Kidney (tissue), 14 donors: ENCODE results near the gene FMO2. TPM values are rescaled to one million over a fixed set of nuclear protein-coding genes. Genes with fewer than 3 reads are reported as not detected.

Source experiments
- DNase-seq, 5 donors: peaks; one replicate each; pipeline ENCODE4 v3.0.0-alpha.2; 2013 to 2020
- FAIRE-seq: peaks from 2 replicates; lab custom pipeline; 2012; peaks lifted over from hg19 to GRCh38; lab: Jason Lieb, UNC
- H3K27ac ChIP-seq, 2 donors: one replicate each; pipeline ENCODE4 v1.7.0; 2013; ENCODE audit warnings: low read depth in 2 of 2, low read length in 2 of 2, inconsistent platforms in 1 of 2
- H3K27me3 ChIP-seq: one replicate; pipeline ENCODE4 v1.7.1; 2013; ENCODE audit warnings: low read length, inconsistent platforms; ENCODE audit not compliant: control insufficient read depth, insufficient read depth
- H3K36me3 ChIP-seq, 3 donors: one replicate each; pipeline versions ENCODE4 v1.7.0 to v1.7.1; 2013; ENCODE audit warnings: low read length in 3 of 3, control low read depth in 1 of 3, inconsistent platforms in 1 of 3; ENCODE audit not compliant: insufficient read depth in 3 of 3, control insufficient read depth in 2 of 3
- H3K4me1 ChIP-seq, 3 donors: one replicate each; pipeline versions ENCODE4 v1.7.0 to v1.7.1; 2013; ENCODE audit warnings: low read length in 3 of 3, inconsistent platforms in 1 of 3, low read depth in 1 of 3; ENCODE audit not compliant: control insufficient read depth in 2 of 3, insufficient read depth in 2 of 3
- H3K4me3 ChIP-seq, 3 donors: one replicate each; pipeline versions ENCODE4 v1.7.0 to v1.8.1; 2013; ENCODE audit warnings: low read length in 3 of 3, control low read depth in 1 of 3, inconsistent platforms in 1 of 3
- H3K9ac ChIP-seq, 3 donors: one replicate each; pipeline versions ENCODE4 v1.7.0 to v1.7.1; 2013; ENCODE audit warnings: low read length in 3 of 3, control low read depth in 1 of 3, inconsistent platforms in 1 of 3
- H3K9me3 ChIP-seq, 3 donors: one replicate each; pipeline versions ENCODE4 v1.7.0 to v1.7.1; 2013; ENCODE audit warnings: low read length in 3 of 3, control low read depth in 1 of 3, inconsistent platforms in 1 of 3; ENCODE audit not compliant: control insufficient read depth in 2 of 3, insufficient read depth in 1 of 3
- CTCF ChIP-seq: IDR thresholded peaks from 3 replicates; pipeline ENCODE4 v1.5.1; 2012; ENCODE audit warnings: mild to moderate bottlenecking, moderate library complexity, borderline replicate concordance; ENCODE audit not compliant: insufficient read depth; ENCODE audit errors: extremely low read depth
- intact Hi-C: fragments of 100-400 bp; cut with DNase I; formaldehyde crosslinking; loops from one replicate; pipeline ENCODE4 v1.11.1; 2022
- polyA plus RNA-seq: library from polyadenylated mRNA; stranded (reverse); fragments of 350-450 nt; fragmentation: Illumina TruSeq; extraction: RNeasy Lipid Tissue Mini Kit (QIAGEN cat#74804); gene quantifications from one replicate; pipeline ENCODE4 v1.2.3, GENCODE V29; 2014; ENCODE audit warnings: low read depth, low replicate concordance; ENCODE audit not compliant: insufficient read depth
- total RNA-seq: library from RNA; stranded (reverse); fragmentation: NEBNext Ultra II Directional; extraction: Animal tissue kit (Norgen Biotek cat#: 25700); gene quantifications from one replicate; pipeline ENCODE4 v1.2.1, GENCODE V29; 2021
- donor health status: control.
- donor health status: control.
- donor health status: control.
- donor health status: control.
- donor health status: control.
- donor health status: DM: yes; HTN: yes; CAD: no.
- donor health status: Normal renal cell carcinoma (clear cell type).

FMO2 gene
- total and polyA plus RNA-seq, 2 donors from 2014 or later = 3.9 to 22.3 TPM

- Histone ChIP-seq H3K4me3 (no peak overlapping the region), H3K9ac (no peak overlapping the region), H3K27ac (peak overlapping the region; percentile 86 to 89), H3K27me3 (no peaks in the 10 kb centered on the region), H3K36me3 (no peaks in the 10 kb centered on the region), H3K4me1 (peaks cover 5 to 12% (median 12%) of the 10 kb centered on the region in 3 donors), H3K9me3 (no peaks in the 10 kb centered on the region)
- intact Hi-C loops = no loop called here
- DNase-seq = no peak
- no peak for TF ChIP-seq CTCF
- no peak for FAIRE-seq
Measured at GRCh38 chr1:171159148-171159547, 26.0 kb upstream of the FMO2 start.

GRCh38 chr1:171160211-171160610 lies 24.9 kb upstream of the FMO2 start:
- H3K9ac ChIP-seq = peak overlapping the region in 1 of 3 donors; percentile 17

GRCh38 chr1:171160639-171161354 lies 24.3 kb upstream of the FMO2 start:
- FAIRE-seq = peak; percentile 93
- H3K4me3 ChIP-seq = no peak overlapping the region
- no peak overlapping the region for H3K9ac ChIP-seq
- peaks cover 5 to 12% (median 12%) of the 10 kb centered on the region in 3 donors for H3K4me1 ChIP-seq
- intact Hi-C loops = no loop called here
- no peaks in the 10 kb centered on the region for H3K27me3 ChIP-seq
- TF ChIP-seq CTCF = no peak
- DNase-seq = peak in 4 of 5 donors; percentile 17 to 55 (median 45)
- no peaks in the 10 kb centered on the region for H3K9me3 ChIP-seq
- H3K27ac ChIP-seq = peak overlapping the region; percentile 78 to 86
- H3K36me3 ChIP-seq = no peaks in the 10 kb centered on the region

More at GRCh38 chr1:171160211-171160610, 24.9 kb upstream of the FMO2 start:
- FAIRE-seq (no peak), DNase-seq (peak in 2 of 5 donors; percentile 51 to 69)
- Histone ChIP-seq H3K27me3 (no peaks in the 10 kb centered on the region), H3K4me3 (peak overlapping the region in 1 of 3 donors; percentile 8), H3K9me3 (no peaks in the 10 kb centered on the region), H3K36me3 (no peaks in the 10 kb centered on the region), H3K27ac (peak overlapping the region; percentile 86 to 89), H3K4me1 (peaks cover 5 to 12% (median 12%) of the 10 kb centered on the region in 3 donors)
- intact Hi-C loops = no loop called here
- TF ChIP-seq CTCF = no peak
